H9 (cell line): Measurements from ENCODE around the gene ZBTB16. TPM values are rescaled to one million over a fixed set of nuclear protein-coding genes. Genes with fewer than 3 reads are reported as not detected.

Experiments used
- DNase-seq: peaks from one replicate; pipeline ENCODE4 v3.0.0-alpha.2; 2017
- H2AFZ ChIP-seq: one replicate; pipeline ENCODE4 v1.6.1; 2013; ENCODE audit warnings: mild to moderate bottlenecking, low read length, control low read depth, moderate library complexity
- H2AK5ac ChIP-seq: 2 replicates; pipeline ENCODE4 v1.6.1; 2013; ENCODE audit warnings: low read length, control low read depth, mixed read lengths; ENCODE audit not compliant: insufficient read length
- H2BK120ac ChIP-seq: one replicate; pipeline ENCODE4 v1.6.1; 2013; ENCODE audit warnings: low read depth, mild to moderate bottlenecking, low read length, control low read depth, inconsistent platforms; ENCODE audit not compliant: poor library complexity, severe bottlenecking
- H2BK12ac ChIP-seq: 2 replicates; pipeline ENCODE4 v1.6.1; 2013; ENCODE audit warnings: low read length, control low read depth, mixed read lengths, low read depth; ENCODE audit not compliant: insufficient read length
- H2BK15ac ChIP-seq: 2 replicates; pipeline ENCODE4 v1.6.1; 2013; ENCODE audit warnings: low read depth, low read length, control low read depth
- H2BK20ac ChIP-seq: one replicate; pipeline ENCODE4 v1.6.1; 2013; ENCODE audit warnings: low read depth, mild to moderate bottlenecking, low read length, control low read depth, inconsistent platforms; ENCODE audit not compliant: poor library complexity, severe bottlenecking
- H2BK5ac ChIP-seq: 2 replicates; pipeline ENCODE4 v1.6.1; 2013; ENCODE audit warnings: low read length, control low read depth, mixed read lengths; ENCODE audit not compliant: insufficient read length
- H3K14ac ChIP-seq: 2 replicates; pipeline ENCODE4 v1.6.1; 2013; ENCODE audit warnings: low read length, control low read depth; ENCODE audit not compliant: insufficient read depth
- H3K18ac ChIP-seq: 2 replicates; pipeline ENCODE4 v1.6.1; 2013; ENCODE audit warnings: low read depth, mild to moderate bottlenecking, mixed read lengths, low read length, control low read depth; ENCODE audit not compliant: insufficient read length
- H3K23ac ChIP-seq: 2 replicates; pipeline ENCODE4 v1.6.1; 2013; ENCODE audit warnings: low read length, control low read depth, mixed read lengths, low read depth; ENCODE audit not compliant: insufficient read length
- H3K23me2 ChIP-seq: 2 replicates; pipeline ENCODE4 v1.6.1; 2013; ENCODE audit warnings: low read depth, mild to moderate bottlenecking, mixed read lengths, low read length, control low read depth; ENCODE audit not compliant: insufficient read length, poor library complexity, severe bottlenecking
- H3K27ac ChIP-seq: 2 replicates; pipeline ENCODE4 v1.5.1; 2013; ENCODE audit warnings: low read length, control low read depth, mixed read lengths, low read depth; ENCODE audit not compliant: insufficient read length
- H3K27me3 ChIP-seq: 2 replicates; pipeline ENCODE4 v1.6.1; 2013; ENCODE audit warnings: low read length, control low read depth, inconsistent platforms; ENCODE audit not compliant: insufficient read depth
- H3K4ac ChIP-seq: 2 replicates; pipeline ENCODE4 v1.6.1; 2013; ENCODE audit warnings: low read depth, mild to moderate bottlenecking, control low read depth, inconsistent platforms, low read length, moderate library complexity
- H3K4me1 ChIP-seq: 2 replicates; pipeline ENCODE4 v1.6.1; 2013; ENCODE audit warnings: low read length, control low read depth, inconsistent platforms; ENCODE audit not compliant: insufficient read depth
- H3K4me2 ChIP-seq: 2 replicates; pipeline ENCODE4 v1.6.1; 2013; ENCODE audit warnings: low read length, control low read depth, mixed read lengths; ENCODE audit not compliant: insufficient read length, insufficient read depth
- H3K56ac ChIP-seq: 2 replicates; pipeline ENCODE4 v1.6.1; 2013; ENCODE audit warnings: low read depth, mild to moderate bottlenecking, mixed read lengths, low read length, control low read depth; ENCODE audit not compliant: insufficient read length
- H3K79me1 ChIP-seq: 2 replicates; pipeline ENCODE4 v1.6.1; 2013; ENCODE audit warnings: low read depth, mild to moderate bottlenecking, moderate library complexity, low read length, control low read depth, inconsistent platforms; ENCODE audit not compliant: insufficient read depth, poor library complexity, severe bottlenecking
- H3K79me2 ChIP-seq: 2 replicates; pipeline ENCODE4 v1.6.1; 2013; ENCODE audit warnings: low read length, control low read depth, inconsistent platforms; ENCODE audit not compliant: insufficient read depth
- H3K9ac ChIP-seq: 2 replicates; pipeline ENCODE4 v1.6.1; 2013; ENCODE audit warnings: low read length, control low read depth, mixed read lengths; ENCODE audit not compliant: insufficient read length; ENCODE audit errors: extremely low read depth
- H3K9me3 ChIP-seq: one replicate; pipeline ENCODE4 v1.6.1; 2013; ENCODE audit warnings: low read depth, low read length, inconsistent platforms; ENCODE audit not compliant: control insufficient read depth
- H3T11ph ChIP-seq: one replicate; pipeline ENCODE4 v1.6.1; 2013; ENCODE audit warnings: mild to moderate bottlenecking, low read length, control low read depth, inconsistent platforms
- H4K20me1 ChIP-seq: one replicate; pipeline ENCODE4 v1.6.1; 2013; ENCODE audit not compliant: control insufficient read depth, insufficient read length, insufficient read depth
- H4K5ac ChIP-seq: 2 replicates; pipeline ENCODE4 v1.6.1; 2013; ENCODE audit warnings: low read depth, mild to moderate bottlenecking, mixed read lengths, low read length, control low read depth; ENCODE audit not compliant: insufficient read length
- H4K8ac ChIP-seq: replicated peaks from 2 replicates; pipeline ENCODE4 v1.6.1; 2013; ENCODE audit warnings: low read length, control low read depth, mixed read lengths, low read depth; ENCODE audit not compliant: insufficient read length
- H4K91ac ChIP-seq: 2 replicates; pipeline ENCODE4 v1.6.1; 2013; ENCODE audit warnings: low read depth, mild to moderate bottlenecking, moderate library complexity, mixed read lengths, low read length, control low read depth; ENCODE audit not compliant: insufficient read length
- H3K27ac Mint-ChIP-seq, 3 experiments: 2 replicates in 2 of 3; 3 replicates in 1 of 3; pipeline ENCODE4 v1.8.0; 2020 to 2021; ENCODE audit warnings: mixed read lengths in 3 of 3, mild to moderate bottlenecking in 1 of 3, moderate library complexity in 1 of 3
- H3K27me3 Mint-ChIP-seq: 2 replicates; pipeline ENCODE4 v1.8.0; 2021; ENCODE audit warnings: low read depth, mild to moderate bottlenecking, moderate library complexity, mixed read lengths
- H3K36me3 Mint-ChIP-seq, 3 experiments: 2 replicates in 2 of 3; 3 replicates in 1 of 3; pipeline ENCODE4 v1.8.0; 2020 to 2021; ENCODE audit warnings: low read depth in 3 of 3, mixed read lengths in 3 of 3; ENCODE audit not compliant: insufficient read depth in 1 of 3
- H3K4me1 Mint-ChIP-seq, 2 experiments: 2 replicates each; pipeline ENCODE4 v1.8.0; 2020; ENCODE audit warnings: mixed read lengths in 2 of 2
- H3K4me3 Mint-ChIP-seq, 2 experiments: 2 replicates in 1 of 2; 3 replicates in 1 of 2; pipeline ENCODE4 v1.8.0; 2020 to 2021; ENCODE audit warnings: mild to moderate bottlenecking in 2 of 2, mixed read lengths in 2 of 2, moderate library complexity in 1 of 2
- H3K9me3 Mint-ChIP-seq, 2 experiments: 2 replicates in 1 of 2; 3 replicates in 1 of 2; pipeline ENCODE4 v1.8.0; 2020; ENCODE audit warnings: mild to moderate bottlenecking in 2 of 2, mixed read lengths in 2 of 2, moderate library complexity in 1 of 2
- WGBS: extraction: QIAGEN DNeasy Blood & Tissue Kit; methylation state at CpG from one replicate; pipeline ENCODE4 v1.1.7; 2013; ENCODE audit warnings: missing lambda C conversion rate, low lambda C conversion rate, mixed read lengths; ENCODE audit not compliant: insufficient read length; ENCODE audit errors: extremely low coverage; 5-methylcytosine and 5-hydroxymethylcytosine counted together
- total RNA-seq: library from RNA; stranded (reverse); gene quantifications from 2 replicates; pipeline ENCODE4 v1.2.1, GENCODE V29; 2021
- TF ChIP-seq, protein P1 (sequence below): fragments of 200-600 bp; sonication (generic); conservative IDR thresholded peaks from 3 replicates; pipeline ENCODE4 v1.8.0; 2021; ENCODE audit warnings: antibody characterized with exemption, mild to moderate bottlenecking

The ZBTB16 gene
- total RNA-seq, 1 experiment from 2014 or later = not detected

DNA sequence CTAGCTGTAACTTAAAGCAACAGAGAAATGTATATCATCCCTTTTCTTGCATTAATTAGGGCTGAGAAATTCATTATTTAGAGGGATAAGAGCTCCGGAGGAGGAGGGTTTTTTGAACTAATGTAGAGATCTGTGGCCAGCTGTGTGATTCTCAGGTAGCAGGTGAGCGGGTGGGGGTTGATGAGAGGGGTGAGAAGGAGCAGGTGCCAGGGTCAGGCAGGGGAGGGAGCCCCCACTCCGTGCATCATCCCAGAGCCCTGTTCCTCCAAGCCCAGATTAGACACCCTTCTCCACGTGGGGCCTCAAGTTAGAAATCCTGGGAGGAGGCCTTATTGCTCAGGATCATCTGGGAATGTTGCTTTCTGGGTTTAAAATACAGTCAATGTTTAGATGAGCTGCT lies 24.9 kb downstream of the ZBTB16 start:
- Mint-ChIP-seq H3K4me1 (peaks cover 4 to 18% of the 10 kb centered on the region in 2 experiments), H3K36me3 (no peaks in the 10 kb centered on the region), H3K27me3 (peaks cover 82% of the 10 kb centered on the region), H3K4me3 (no peak overlapping the region), H3K27ac (no peak overlapping the region), H3K9me3 (no peaks in the 10 kb centered on the region)
- Histone ChIP-seq H3K27me3 (peaks cover 2% of the 10 kb centered on the region), H3T11ph (no peak overlapping the region), H4K91ac (no peak overlapping the region), H2AFZ (no peak overlapping the region), H3K18ac (no peak overlapping the region), H3K56ac (no peak overlapping the region), H3K4me1 (no peaks in the 10 kb centered on the region), H3K23me2 (no peaks in the 10 kb centered on the region), H2BK12ac (no peak overlapping the region), H3K23ac (no peak overlapping the region), H4K8ac (no peak overlapping the region), H2BK5ac (no peak overlapping the region), H2BK20ac (no peak overlapping the region), H4K5ac (no peak overlapping the region), H4K20me1 (no peaks in the 10 kb centered on the region), H3K79me2 (no peaks in the 10 kb centered on the region), H2AK5ac (no peak overlapping the region), H3K27ac (no peak overlapping the region), H3K79me1 (no peaks in the 10 kb centered on the region), H2BK120ac (no peak overlapping the region), H3K9me3 (no peaks in the 10 kb centered on the region), H2BK15ac (no peak overlapping the region), H3K4ac (no peak overlapping the region), H3K14ac (no peak overlapping the region), H3K9ac (no peak overlapping the region), H3K4me2 (no peak overlapping the region)
- DNase-seq = no peak
- TF ChIP-seq, protein P1, sequence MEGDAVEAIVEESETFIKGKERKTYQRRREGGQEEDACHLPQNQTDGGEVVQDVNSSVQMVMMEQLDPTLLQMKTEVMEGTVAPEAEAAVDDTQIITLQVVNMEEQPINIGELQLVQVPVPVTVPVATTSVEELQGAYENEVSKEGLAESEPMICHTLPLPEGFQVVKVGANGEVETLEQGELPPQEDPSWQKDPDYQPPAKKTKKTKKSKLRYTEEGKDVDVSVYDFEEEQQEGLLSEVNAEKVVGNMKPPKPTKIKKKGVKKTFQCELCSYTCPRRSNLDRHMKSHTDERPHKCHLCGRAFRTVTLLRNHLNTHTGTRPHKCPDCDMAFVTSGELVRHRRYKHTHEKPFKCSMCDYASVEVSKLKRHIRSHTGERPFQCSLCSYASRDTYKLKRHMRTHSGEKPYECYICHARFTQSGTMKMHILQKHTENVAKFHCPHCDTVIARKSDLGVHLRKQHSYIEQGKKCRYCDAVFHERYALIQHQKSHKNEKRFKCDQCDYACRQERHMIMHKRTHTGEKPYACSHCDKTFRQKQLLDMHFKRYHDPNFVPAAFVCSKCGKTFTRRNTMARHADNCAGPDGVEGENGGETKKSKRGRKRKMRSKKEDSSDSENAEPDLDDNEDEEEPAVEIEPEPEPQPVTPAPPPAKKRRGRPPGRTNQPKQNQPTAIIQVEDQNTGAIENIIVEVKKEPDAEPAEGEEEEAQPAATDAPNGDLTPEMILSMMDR = no peak
- WGBS = no CpG with 5 or more reads among the region's 4 CpGs
